ENCODE results near the gene TMPRSS7.

TMPRSS7 gene

GRCh38 chr3:112109322-112109721 lies 74.8 kb downstream of the TMPRSS7 start:
- no peak for DNase-seq

- peak; percentile 30 for DNase-seq
Observed at GRCh38 chr3:112111785-112112402, 77.4 kb downstream of the TMPRSS7 start.

GRCh38 chr3:112114576-112115160 lies 80.1 kb downstream of the TMPRSS7 start:
- DNase-seq: no peak

- DNase-seq: no peak
Observed at GRCh38 chr3:112115161-112115739, 80.7 kb downstream of the TMPRSS7 start.

GRCh38 chr3:112115806-112116383 lies 81.4 kb downstream of the TMPRSS7 start:
- DNase-seq: no peak

GRCh38 chr3:112116748-112117186 lies 82.2 kb downstream of the TMPRSS7 start:
- DNase-seq: no peak

- DNase-seq: no peak
Observed at GRCh38 chr3:112117415-112117814, 82.9 kb downstream of the TMPRSS7 start.

GRCh38 chr3:112117841-112118571 lies 83.5 kb downstream of the TMPRSS7 start:
- no peak for DNase-seq

- DNase-seq: no peak
Observed at GRCh38 chr3:112119962-112120836, 85.7 kb downstream of the TMPRSS7 start.

- no peak for DNase-seq
Observed at GRCh38 chr3:112121577-112122547, 87.3 kb downstream of the TMPRSS7 start.

- no peak for DNase-seq
Observed at GRCh38 chr3:112122870-112123269, 88.3 kb downstream of the TMPRSS7 start.

- DNase-seq: no peak
Observed at GRCh38 chr3:112123548-112123947, 89.0 kb downstream of the TMPRSS7 start.

- DNase-seq: no peak
Observed at GRCh38 chr3:112124907-112125607, 90.5 kb downstream of the TMPRSS7 start.

- DNase-seq: no peak
Observed at GRCh38 chr3:112126511-112126911, 92.0 kb downstream of the TMPRSS7 start.

GRCh38 chr3:112127522-112128494 lies 93.3 kb downstream of the TMPRSS7 start:
- no peak for DNase-seq

- DNase-seq: no peak
Observed at GRCh38 chr3:112128843-112129727, 94.5 kb downstream of the TMPRSS7 start.

GRCh38 chr3:112129925-112130637 lies 95.5 kb downstream of the TMPRSS7 start:
- DNase-seq: no peak

Measured in effector CD8-positive, alpha-beta T cell (primary cell).